ENCODE results near the gene SORBS2.

DNA sequence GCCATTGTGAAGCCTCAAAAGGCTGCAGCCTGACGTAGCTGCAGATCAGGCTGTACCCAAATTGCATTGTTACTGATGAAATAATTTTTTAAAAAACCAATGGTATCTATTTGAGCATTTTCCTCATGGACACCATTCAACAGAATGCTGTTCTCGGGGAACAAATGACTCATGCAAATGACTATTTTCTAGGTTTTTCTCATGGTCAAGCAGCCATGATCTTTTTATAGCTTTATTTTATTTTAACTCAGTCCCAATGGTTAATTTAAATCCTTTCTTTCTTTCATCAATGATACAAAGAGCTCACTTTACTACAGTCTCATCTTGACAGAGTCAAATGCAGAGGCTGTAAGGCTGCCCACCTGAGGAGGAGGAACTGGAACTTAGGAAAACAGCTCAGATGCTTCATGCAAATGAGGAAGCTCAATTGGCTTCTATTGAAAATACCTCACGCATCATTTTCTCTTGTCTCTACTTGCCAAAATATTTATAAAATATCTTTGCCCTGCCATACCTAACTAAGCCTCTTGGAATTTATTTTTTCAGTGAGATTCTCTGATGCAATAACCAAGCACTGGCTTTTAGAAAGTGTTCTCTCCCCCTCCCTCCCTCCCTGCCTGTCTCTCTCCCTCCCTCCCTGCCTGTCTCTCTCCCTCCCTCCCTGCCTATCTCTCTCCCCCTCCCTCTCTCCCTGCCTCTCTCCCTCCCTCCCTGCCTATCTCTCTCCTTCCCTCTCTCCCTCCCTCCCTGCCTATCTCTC, 81.0 kb downstream of the SORBS2 start:
- no peak for TF ChIP-seq EZH2 (IDR thresholded peaks at IDR 0.05; ENCODE audit: low read length, missing control alignments)
- TF ChIP-seq, protein P1, sequence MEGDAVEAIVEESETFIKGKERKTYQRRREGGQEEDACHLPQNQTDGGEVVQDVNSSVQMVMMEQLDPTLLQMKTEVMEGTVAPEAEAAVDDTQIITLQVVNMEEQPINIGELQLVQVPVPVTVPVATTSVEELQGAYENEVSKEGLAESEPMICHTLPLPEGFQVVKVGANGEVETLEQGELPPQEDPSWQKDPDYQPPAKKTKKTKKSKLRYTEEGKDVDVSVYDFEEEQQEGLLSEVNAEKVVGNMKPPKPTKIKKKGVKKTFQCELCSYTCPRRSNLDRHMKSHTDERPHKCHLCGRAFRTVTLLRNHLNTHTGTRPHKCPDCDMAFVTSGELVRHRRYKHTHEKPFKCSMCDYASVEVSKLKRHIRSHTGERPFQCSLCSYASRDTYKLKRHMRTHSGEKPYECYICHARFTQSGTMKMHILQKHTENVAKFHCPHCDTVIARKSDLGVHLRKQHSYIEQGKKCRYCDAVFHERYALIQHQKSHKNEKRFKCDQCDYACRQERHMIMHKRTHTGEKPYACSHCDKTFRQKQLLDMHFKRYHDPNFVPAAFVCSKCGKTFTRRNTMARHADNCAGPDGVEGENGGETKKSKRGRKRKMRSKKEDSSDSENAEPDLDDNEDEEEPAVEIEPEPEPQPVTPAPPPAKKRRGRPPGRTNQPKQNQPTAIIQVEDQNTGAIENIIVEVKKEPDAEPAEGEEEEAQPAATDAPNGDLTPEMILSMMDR (conservative IDR thresholded peaks at IDR 0.05 in 1 of 2, IDR thresholded peaks at IDR 0.05 in 1 of 2; ENCODE audit: low read depth in 1 of 2, low read length in 2 of 2): no peak

Measured in fibroblast of lung (primary cell).